Measurements from ENCODE around the gene CYTL1.
"Not testable (repeated sequence)": the region's sequence is repeated elsewhere in the genome, so short reads cannot be mapped to it uniquely, and the experiment has no call there.

Gene CYTL1

GRCh38 chr4:5033281-5033841 lies 14.1 kb upstream of the CYTL1 start:
- DNase-seq: no peak

DNA sequence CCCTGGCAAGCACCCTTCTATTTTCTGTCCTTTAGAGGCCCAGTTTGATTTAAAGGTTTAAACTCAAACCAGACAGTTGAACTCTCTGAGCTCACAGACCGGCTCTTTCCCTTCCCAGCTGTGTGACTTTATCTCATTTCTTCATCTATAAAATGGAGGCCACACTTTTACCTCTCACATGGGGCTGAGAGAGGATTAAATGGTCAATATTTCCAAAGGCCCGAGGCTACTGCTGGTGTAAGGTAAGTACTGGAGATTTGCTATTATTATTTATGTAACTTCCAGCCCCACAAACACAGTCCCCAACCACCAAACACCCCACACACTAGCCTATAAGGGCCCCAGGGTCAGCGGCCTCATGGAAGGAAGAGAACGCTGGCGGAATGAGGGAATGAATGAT lies 13.6 kb upstream of the CYTL1 start:
- DNase-seq: no peak

DNA sequence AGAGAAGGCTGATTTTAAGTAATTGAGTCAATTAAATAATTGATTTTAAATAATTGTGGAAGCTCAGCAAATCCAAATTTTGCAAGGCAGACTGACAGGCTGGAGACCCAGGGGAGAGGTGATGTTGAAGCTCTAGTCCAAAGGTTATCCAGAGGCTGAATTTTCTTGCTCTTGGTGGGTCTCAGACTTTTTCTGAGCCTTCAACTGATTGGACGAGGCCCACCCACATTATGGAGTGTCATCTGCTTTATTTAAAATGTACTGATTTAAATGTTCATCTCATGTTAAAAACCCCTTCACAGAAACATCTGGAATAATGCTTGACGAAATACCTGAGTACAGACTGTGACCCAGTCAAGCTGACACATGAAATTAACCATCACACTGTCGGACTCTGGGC lies 11.7 kb upstream of the CYTL1 start:
- DNase-seq: no peak

DNA sequence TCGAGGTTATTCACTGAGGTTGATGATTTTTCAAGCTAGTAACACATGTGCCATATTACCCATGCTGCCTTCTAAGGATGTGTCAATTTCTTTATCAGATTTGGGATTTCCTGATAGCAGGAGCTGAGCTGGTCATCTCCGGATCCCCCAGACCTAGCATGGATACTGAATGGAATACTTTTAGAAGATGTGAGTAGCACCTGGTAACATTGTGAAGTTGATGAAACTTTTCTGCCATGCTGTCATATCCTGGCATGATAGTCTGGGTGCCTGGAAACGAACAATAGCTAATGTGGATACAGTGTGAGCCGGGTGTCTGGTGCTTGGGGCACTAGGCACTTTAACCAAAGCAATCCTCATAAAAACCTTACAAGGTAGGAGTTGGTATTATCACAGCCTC lies 11.0 kb upstream of the CYTL1 start:
- no peak for DNase-seq

DNA sequence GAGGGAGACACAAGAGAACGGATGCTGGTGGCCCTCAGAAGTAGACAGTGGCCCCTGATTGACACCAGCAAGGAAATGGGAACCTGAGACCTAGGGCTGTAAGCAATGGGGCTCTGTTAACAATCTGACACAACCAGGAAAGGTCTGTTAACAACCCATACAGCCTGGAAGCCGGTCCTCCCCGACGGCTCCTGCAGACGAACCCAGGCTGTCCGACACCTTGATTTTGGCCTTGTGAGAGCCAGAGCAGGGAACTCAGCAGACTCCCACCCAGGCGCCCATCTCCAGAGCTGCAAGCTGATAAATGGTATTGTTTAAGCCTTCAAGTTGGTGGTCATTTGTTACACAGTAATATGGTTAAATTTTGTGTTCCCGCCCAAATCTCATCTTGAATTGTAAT lies 10.2 kb upstream of the CYTL1 start:
- no peak for DNase-seq

DNA sequence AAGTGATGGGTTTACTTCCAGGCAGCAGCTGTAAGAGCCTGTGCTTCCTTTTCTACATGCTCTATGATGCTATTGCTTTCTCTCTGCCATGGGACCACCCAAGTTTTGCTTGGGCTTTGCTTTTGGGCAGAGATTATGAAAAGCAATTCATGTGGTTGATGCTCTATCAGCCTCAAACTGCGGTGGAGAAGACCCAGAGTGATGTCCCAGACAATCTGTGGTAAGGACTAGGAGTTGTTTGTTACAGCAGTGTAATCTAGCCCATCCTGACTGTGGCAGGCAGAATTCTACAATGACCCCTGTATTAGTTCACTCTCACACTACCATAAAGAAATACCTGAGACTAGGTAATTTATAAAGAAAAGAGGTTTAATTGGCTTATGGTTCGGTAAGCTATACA lies 9.2 kb upstream of the CYTL1 start:
- DNase-seq: no peak

- no peak for DNase-seq
These were observed 8.1 kb upstream of the CYTL1 start for GRCh38 chr4:5027346-5027745.

DNA sequence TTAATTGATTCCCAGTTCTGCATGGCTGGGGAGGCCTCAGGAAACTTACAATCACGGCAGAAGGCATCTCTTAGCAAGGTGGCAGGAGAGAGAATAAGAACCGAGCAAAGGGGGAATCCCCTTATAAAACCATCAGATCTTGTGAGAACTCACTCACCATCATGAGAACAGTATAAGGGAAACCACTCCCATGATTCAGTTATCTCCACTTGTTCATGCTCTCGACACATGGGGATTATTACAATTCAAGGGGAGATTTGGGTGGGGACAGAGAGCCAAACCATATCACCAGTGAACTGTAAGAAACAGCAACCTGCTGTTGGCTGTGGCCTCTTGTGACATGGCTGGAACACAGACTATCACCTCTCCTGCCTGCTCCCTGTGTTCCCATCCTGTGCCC lies 7.1 kb upstream of the CYTL1 start:
- DNase-seq: no peak

GRCh38 chr4:5024673-5025072 lies 5.4 kb upstream of the CYTL1 start:
- DNase-seq: no peak

DNA sequence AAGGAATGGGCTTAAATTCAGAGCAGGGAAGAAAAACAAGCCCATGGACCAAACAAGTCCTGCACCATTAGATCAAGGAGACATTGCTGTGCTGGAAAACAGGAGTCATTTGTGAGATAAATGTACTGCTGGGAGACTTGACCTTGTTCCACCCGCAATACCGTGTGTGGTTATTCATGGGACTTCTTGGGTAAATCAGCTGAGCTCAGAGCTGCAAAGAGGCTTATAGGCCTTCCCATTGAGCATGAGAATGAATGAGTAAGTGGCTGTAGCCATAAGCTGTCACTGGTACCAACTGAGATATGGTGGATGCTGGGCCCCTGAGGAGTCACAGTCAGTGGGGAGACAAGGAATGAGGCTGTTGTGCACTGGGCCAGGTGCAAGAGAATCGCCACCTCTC lies 2.3 kb upstream of the CYTL1 start:
- no peak for DNase-seq

DNA sequence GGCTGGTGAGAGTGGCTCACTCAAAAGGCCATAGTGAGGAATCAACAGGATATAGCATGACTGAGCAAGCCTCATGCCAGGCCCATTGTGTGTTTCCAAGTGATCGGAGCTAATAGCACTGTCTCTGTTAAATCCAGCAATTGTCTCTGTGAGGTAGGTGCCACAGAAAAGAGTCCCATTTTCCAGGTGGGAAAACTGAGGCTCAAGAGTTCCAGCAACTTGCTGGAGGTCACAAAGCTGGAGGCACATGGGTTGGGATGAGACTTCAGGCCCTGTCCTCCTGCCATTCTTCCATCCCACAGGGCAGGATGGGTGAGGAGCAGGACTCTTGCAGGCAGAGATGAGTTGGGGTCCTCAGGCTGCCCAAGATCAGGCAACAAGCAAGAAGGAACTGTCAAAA lies 1.1 kb upstream of the CYTL1 start:
- no peak for DNase-seq

GRCh38 chr4:5019796-5020195 lies 538 bp upstream of the CYTL1 start:
- DNase-seq: no peak

- DNase-seq: no peak
These were observed 655 bp downstream of the CYTL1 start for GRCh38 chr4:5018603-5019002.

DNA sequence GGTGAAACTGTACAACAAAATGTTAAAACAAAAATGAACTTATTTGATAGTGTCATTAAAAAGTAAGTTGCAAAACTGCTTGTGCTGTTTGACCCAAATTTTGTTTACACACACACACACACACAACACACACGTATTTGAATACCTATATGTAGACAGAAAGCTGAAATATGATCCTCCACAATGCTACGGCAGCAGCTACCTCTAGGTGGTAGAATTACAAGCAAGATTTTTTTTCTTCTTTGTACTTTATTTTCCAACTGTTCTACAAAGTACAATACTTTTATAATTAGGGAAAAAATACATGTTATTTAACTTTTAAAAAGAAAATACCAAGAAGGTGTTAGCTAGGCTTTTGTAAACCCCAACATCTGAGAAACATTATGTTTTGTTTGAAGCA lies 1.2 kb downstream of the CYTL1 start:
- DNase-seq: no peak

GRCh38 chr4:5014007-5014682 lies 5.1 kb downstream of the CYTL1 start:
- no peak for DNase-seq

DNA sequence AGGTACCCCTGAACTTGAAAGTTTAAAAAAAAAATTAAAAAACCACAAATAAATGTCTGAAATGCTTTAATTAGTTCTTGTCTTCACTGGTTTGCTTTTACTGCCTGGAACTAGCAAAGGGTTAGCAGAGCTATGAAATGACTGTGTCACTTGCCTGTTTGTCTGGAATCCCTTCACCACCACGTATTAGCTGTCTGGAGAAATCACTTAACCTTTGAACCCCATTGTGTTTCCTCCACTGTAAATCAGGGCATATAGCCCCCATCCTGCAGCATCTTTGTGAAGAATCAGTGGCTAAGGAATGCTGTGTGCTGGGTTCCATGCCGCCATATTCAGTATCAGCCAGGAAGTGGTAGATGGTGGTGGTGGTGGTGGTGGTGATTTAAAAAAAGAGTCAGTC lies 6.3 kb downstream of the CYTL1 start:
- no peak for DNase-seq

GRCh38 chr4:5012244-5012898 lies 6.9 kb downstream of the CYTL1 start:
- DNase-seq: no peak

DNA sequence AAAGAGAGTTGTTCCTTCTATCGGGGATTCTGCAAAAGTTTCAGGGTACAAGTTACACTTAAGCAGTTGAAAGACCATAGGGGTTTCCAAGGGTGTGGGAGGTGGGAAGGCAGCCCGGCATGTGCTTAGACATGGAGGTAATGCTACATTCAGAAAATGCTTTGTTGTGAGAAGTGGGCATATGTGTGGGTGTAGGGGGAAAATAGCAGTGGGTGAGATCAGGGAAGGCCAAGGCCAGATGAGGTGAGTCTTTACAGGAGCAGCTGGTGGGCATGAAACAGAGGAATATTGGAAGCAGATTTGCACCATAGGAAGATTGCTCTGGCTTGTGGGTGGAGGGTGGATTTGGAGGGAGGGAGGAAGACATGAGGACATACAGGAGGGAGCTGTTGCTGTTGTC lies 8.3 kb downstream of the CYTL1 start:
- no peak for DNase-seq

DNA sequence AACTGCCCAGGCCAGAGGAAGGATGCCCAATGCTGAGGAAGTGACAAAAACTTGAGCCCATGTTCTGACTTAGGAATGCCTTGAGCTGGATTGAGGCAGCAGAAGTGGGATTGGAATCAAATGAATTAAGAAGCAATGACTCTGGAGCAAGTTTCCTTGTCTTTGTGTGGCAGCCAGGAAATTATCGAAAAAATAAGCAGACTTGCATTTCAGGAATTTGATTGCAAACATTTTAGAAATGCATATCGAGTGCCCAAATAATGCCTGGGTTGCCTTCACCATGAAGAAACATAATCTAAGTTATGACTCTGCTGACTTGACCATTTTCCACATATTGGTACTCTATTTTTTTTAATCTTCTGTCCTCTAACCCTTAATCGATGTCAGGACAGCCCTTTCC lies 9.5 kb downstream of the CYTL1 start:
- no peak for DNase-seq

DNA sequence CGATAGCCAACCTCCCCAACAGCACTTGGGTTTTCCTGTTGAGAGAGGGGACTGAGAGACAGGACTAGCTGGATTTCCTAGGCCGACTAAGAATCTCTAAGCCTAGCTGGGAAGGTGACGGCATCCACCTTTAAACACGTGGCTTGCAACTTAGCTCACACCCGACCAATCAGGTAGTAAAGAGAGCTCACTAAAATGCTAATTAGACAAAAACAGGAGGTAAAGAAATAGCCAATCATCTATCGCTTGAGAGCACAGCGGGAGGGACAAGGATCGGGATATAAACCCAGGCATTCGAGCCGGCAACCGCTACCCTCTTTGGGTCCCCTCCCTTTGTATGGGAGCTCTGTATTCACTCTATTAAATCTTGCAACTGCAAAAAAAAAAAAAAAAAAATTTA lies 12.3 kb downstream of the CYTL1 start:
- not testable (repeated sequence) for DNase-seq

GRCh38 chr4:5004496-5004895 lies 14.8 kb downstream of the CYTL1 start:
- no peak for DNase-seq

- DNase-seq: no peak
These were observed 15.3 kb downstream of the CYTL1 start for GRCh38 chr4:5003918-5004317.

- no peak for DNase-seq
These were observed 15.8 kb downstream of the CYTL1 start for GRCh38 chr4:5003372-5003857.

- DNase-seq: not testable (repeated sequence)
These were observed 17.6 kb downstream of the CYTL1 start for GRCh38 chr4:5001641-5002040.

- not testable (repeated sequence) for DNase-seq
These were observed 22.3 kb downstream of the CYTL1 start for GRCh38 chr4:4996935-4997334.
